T-helper 17 cell (primary cell): Measurements from ENCODE around the gene SNX25. TPM values are rescaled to one million over a fixed set of nuclear protein-coding genes. Genes with fewer than 3 reads are reported as not detected.
"Not testable (repeated sequence)": the region's sequence is repeated elsewhere in the genome, so short reads cannot be mapped to it uniquely, and the experiment has no call there.

Experiments
- ATAC-seq: fragments of 150-1000 bp; cut with Tn5 transposase; 2 replicates; pipeline ENCODE4 v1.10.0; 2021; ENCODE audit warnings: mild to moderate bottlenecking, moderate library complexity
- DNase-seq, 3 donors: peaks; one replicate each; pipeline versions ENCODE4 v3.0.0 to v3.0.0-alpha.2; 2020 to 2021
- H3K9me3 ChIP-seq: one replicate; pipeline ENCODE4 v1.7.0; 2013; ENCODE audit warnings: low read length, mild to moderate bottlenecking; ENCODE audit not compliant: control insufficient read depth, poor library complexity, severe bottlenecking
- H3K27ac Mint-ChIP-seq: one replicate; pipeline ENCODE4 v1.8.0; 2022; ENCODE audit warnings: mild to moderate bottlenecking, moderate library complexity, mixed read lengths
- H3K27me3 Mint-ChIP-seq: one replicate; pipeline ENCODE4 v1.8.0; 2022; ENCODE audit warnings: mixed read lengths
- H3K36me3 Mint-ChIP-seq: one replicate; pipeline ENCODE4 v1.8.0; 2022; ENCODE audit warnings: low read depth, mixed read lengths
- H3K4me1 Mint-ChIP-seq: one replicate; pipeline ENCODE4 v1.8.0; 2022; ENCODE audit warnings: mild to moderate bottlenecking, mixed read lengths
- H3K4me3 Mint-ChIP-seq: one replicate; pipeline ENCODE4 v1.8.0; 2022; ENCODE audit warnings: mild to moderate bottlenecking, moderate library complexity, mixed read lengths
- total RNA-seq, 4 donors: library from RNA in 2 of 4; stranded (reverse) in 2 of 4; gene quantifications; one replicate each; pipeline ENCODE4 v1.2.3 and lab custom pipeline; 2022 to 2026

SNX25 gene
- total RNA-seq, 2 donors from 2014 or later = 13.2 to 20.4 TPM

- H3K36me3 Mint-ChIP-seq = no peaks in the 10 kb centered on the region
- DNase-seq (no peak), ATAC-seq (no peak)
- no peaks in the 10 kb centered on the region for H3K9me3 ChIP-seq
- H3K4me3 Mint-ChIP-seq = no peak overlapping the region
- no peaks in the 10 kb centered on the region for H3K27me3 Mint-ChIP-seq
- H3K27ac Mint-ChIP-seq = no peak overlapping the region
- no peaks in the 10 kb centered on the region for H3K4me1 Mint-ChIP-seq
These were observed 16.5 kb downstream of the SNX25 start for GRCh38 chr4:185225940-185226339.

DNA sequence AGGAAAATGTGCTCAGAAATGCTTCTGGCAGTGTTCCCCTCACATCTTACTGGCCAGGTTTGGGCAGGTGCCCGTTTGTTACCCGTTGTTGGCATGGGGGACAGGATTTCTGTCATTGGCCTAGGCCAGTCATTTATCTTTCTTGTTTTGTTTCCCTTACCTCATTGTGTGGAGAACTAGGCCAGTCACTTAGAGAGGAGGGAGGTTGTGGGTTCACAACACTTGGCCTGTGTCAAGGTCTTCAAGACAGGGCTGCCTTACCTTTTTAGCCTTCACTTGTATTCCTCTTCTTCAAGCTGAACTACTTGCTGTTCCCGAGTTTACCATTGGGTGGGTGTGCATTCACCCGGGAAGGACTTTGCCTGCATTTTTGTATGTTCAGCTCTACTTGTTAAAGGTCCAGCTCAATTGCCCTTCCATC, 17.7 kb downstream of the SNX25 start:
- no peak for ATAC-seq
- H3K9me3 ChIP-seq = no peaks in the 10 kb centered on the region
- Mint-ChIP-seq H3K4me1 (peaks cover 3% of the 10 kb centered on the region), H3K4me3 (no peak overlapping the region), H3K27ac (no peak overlapping the region), H3K36me3 (no peaks in the 10 kb centered on the region), H3K27me3 (no peaks in the 10 kb centered on the region)
- DNase-seq = no peak

DNA sequence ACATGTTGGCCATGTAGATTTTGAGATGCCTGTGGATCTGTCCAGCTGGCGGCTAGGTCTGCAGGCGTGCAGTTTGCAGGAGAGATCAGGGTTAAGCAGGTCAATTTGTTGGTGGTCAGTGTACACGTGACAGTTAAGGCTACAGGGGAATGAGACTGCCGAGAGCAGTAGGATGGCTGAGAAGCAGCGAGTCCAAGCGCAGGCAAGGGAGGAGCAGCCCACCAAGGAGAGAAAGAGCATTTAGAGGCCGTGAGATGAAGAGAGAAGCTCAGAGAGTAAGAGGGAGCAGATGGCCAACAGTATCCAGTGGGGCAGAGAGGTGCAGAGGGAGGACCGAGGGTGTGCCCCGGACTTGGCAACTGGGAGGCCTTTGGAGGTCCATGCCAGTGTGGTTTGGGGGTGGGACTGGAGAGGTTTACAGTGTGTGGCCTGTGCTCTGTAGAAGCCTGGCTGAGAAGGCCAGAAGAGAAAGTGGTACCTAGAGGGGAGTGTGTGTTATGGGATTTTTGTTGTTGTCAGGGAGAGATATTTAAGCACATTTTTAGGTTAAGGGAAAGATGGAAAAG, 18.4 kb downstream of the SNX25 start:
- ATAC-seq (no peak), DNase-seq (no peak)
- no peaks in the 10 kb centered on the region for H3K36me3 Mint-ChIP-seq
- no peaks in the 10 kb centered on the region for H3K9me3 ChIP-seq
- peaks cover 5% of the 10 kb centered on the region for H3K4me1 Mint-ChIP-seq
- no peak overlapping the region for H3K4me3 Mint-ChIP-seq
- no peaks in the 10 kb centered on the region for H3K27me3 Mint-ChIP-seq
- no peak overlapping the region for H3K27ac Mint-ChIP-seq

DNA sequence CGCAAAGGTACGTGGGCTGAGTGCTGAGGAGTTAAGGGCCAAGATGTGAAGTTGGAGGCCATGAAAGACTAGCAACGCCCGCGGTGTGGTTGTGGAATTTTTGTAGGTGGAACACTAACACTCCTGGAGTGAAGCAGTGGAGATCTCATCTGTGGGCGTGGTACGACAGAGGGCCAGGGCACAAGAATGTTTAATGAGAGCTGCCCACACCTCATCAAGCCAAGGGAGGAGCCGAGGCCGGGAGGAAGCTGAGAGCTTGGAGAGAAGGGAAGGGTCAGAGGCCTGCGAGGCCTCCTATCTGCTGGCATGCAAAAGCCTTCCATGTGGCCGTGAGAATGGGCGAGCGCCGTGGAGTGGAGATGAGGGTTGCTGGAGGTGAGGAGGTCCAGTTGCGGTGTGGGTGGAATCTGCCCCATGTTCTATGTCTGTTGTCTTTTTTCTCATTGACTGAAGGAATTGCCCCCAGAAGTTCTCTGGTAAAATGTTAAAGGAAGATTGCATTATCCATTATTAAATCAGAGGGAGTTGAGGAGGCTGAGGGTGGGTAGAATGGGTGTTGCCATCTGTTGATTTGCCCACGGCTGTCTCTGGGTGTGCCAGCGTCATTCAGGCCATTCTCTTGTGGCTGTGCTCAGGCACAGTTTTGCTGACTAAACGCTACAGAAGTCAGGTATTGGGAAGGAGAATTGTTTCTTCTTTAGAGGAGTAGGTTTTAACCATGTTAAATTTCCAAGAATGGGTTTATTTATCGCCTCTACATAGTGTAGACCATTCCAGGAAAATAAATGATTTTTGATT, 19.8 kb downstream of the SNX25 start:
- H3K36me3 Mint-ChIP-seq = no peaks in the 10 kb centered on the region
- H3K9me3 ChIP-seq = no peaks in the 10 kb centered on the region
- ATAC-seq (no peak), DNase-seq (no peak)
- no peak overlapping the region for H3K4me3 Mint-ChIP-seq
- H3K27ac Mint-ChIP-seq = no peak overlapping the region
- peaks cover 5% of the 10 kb centered on the region for H3K4me1 Mint-ChIP-seq
- no peaks in the 10 kb centered on the region for H3K27me3 Mint-ChIP-seq

GRCh38 chr4:185232370-185232769, 23.0 kb downstream of the SNX25 start:
- Mint-ChIP-seq H3K36me3 (no peaks in the 10 kb centered on the region), H3K4me1 (peaks cover 9% of the 10 kb centered on the region), H3K4me3 (no peak overlapping the region), H3K27me3 (no peaks in the 10 kb centered on the region), H3K27ac (no peak overlapping the region)
- H3K9me3 ChIP-seq = no peaks in the 10 kb centered on the region
- DNase-seq (no peak), ATAC-seq (no peak)

- Mint-ChIP-seq H3K27ac (peak overlapping the region; percentile 84), H3K36me3 (no peaks in the 10 kb centered on the region), H3K27me3 (no peaks in the 10 kb centered on the region), H3K4me1 (peaks cover 9% of the 10 kb centered on the region), H3K4me3 (no peak overlapping the region)
- no peaks in the 10 kb centered on the region for H3K9me3 ChIP-seq
- ATAC-seq = no peak
- DNase-seq = no peak
These were observed 25.9 kb downstream of the SNX25 start for GRCh38 chr4:185235119-185235842.

DNA sequence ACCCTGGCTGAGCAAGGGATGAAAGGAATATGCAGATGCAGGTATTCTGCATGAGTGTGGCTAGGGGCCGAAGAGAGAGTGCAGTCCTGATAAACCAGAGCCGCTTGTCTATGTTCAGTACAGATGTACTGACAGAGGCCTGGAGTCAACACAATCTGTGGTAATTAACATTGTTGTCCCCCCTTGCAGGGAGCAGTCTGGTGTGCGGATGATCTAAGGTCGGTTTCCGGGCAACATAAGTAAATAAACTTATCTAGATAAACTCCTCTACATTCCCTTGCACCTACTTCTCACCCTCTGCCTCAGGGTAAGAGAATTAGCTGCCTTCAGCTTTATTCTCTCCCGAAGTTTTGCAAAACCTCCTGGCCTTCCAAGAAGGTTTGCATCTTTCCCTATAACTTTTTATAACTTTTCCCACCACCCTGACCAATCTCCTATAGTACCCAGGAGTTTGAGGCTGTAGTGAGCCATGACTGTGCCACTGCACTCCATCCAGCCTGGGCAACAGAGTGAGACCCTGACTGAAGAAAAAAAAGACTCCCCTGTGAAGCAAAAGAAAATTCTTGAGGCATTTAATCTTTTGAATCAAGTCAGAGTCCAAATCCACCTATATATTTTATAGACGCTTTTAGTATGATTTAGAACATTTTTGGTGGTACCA, 26.6 kb downstream of the SNX25 start:
- no peaks in the 10 kb centered on the region for H3K36me3 Mint-ChIP-seq
- no peaks in the 10 kb centered on the region for H3K9me3 ChIP-seq
- DNase-seq (no peak), ATAC-seq (peak; percentile 72)
- peak overlapping the region; percentile 84 for H3K27ac Mint-ChIP-seq
- peaks cover 9% of the 10 kb centered on the region for H3K4me1 Mint-ChIP-seq
- H3K4me3 Mint-ChIP-seq = no peak overlapping the region
- H3K27me3 Mint-ChIP-seq = no peaks in the 10 kb centered on the region

GRCh38 chr4:185237175-185237574, 27.8 kb downstream of the SNX25 start:
- Mint-ChIP-seq H3K4me1 (peaks cover 7% of the 10 kb centered on the region), H3K27me3 (no peaks in the 10 kb centered on the region), H3K27ac (no peak overlapping the region), H3K4me3 (no peak overlapping the region), H3K36me3 (no peaks in the 10 kb centered on the region)
- no peaks in the 10 kb centered on the region for H3K9me3 ChIP-seq
- DNase-seq (no peak), ATAC-seq (no peak)

DNA sequence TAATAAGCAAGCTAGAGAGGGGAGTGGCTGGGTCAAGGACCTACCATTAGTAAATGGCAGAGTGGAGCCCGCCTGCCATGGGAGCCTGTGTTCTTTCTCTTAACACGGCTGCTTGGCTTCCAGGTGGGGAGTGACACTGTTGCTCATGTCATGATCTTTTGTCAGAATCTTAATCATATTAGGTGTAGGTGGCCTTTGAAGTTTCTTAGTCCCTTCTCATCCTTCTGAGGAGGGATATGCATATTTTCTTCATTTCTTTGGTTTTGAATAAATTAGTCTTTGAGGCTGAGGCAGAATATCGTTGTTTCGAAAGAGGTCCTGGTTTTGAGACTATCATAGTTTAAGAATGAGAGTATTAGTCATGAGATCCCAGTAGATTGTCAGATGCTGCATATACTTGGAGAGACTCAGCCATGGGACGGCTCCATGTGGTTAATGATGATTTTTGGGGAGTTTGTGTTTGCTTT, 28.9 kb downstream of the SNX25 start:
- DNase-seq (no peak), ATAC-seq (no peak)
- Mint-ChIP-seq H3K27me3 (no peaks in the 10 kb centered on the region), H3K36me3 (no peaks in the 10 kb centered on the region), H3K4me1 (peaks cover 5% of the 10 kb centered on the region), H3K4me3 (no peak overlapping the region), H3K27ac (no peak overlapping the region)
- no peaks in the 10 kb centered on the region for H3K9me3 ChIP-seq

GRCh38 chr4:185238750-185239149, 29.4 kb downstream of the SNX25 start:
- H3K4me3 Mint-ChIP-seq = no peak overlapping the region
- DNase-seq = no peak
- H3K4me1 Mint-ChIP-seq = peaks cover 5% of the 10 kb centered on the region
- ATAC-seq = no peak
- H3K27ac Mint-ChIP-seq = no peak overlapping the region
- no peaks in the 10 kb centered on the region for H3K36me3 Mint-ChIP-seq
- no peaks in the 10 kb centered on the region for H3K9me3 ChIP-seq
- no peaks in the 10 kb centered on the region for H3K27me3 Mint-ChIP-seq

- not testable (repeated sequence) for H3K36me3 Mint-ChIP-seq, H3K4me3 Mint-ChIP-seq, DNase-seq, H3K27ac Mint-ChIP-seq, H3K9me3 ChIP-seq, H3K4me1 Mint-ChIP-seq, H3K27me3 Mint-ChIP-seq, ATAC-seq
These were observed 31.1 kb downstream of the SNX25 start for GRCh38 chr4:185240486-185240885.

- DNase-seq = no peak
- Mint-ChIP-seq H3K27ac (no peak overlapping the region), H3K27me3 (no peaks in the 10 kb centered on the region), H3K4me1 (no peaks in the 10 kb centered on the region), H3K36me3 (no peaks in the 10 kb centered on the region), H3K4me3 (no peak overlapping the region)
- ATAC-seq = no peak
- no peaks in the 10 kb centered on the region for H3K9me3 ChIP-seq
These were observed 33.5 kb downstream of the SNX25 start for GRCh38 chr4:185242749-185243533.
